ENCODE data around the gene GYS1. TPM values are rescaled to one million over a fixed set of nuclear protein-coding genes. Genes with fewer than 3 reads are reported as not detected.
A peak's percentile ranks its signal among the peaks of the same experiment; 100 is the strongest.
"Not testable (repeated sequence)": the region's sequence is repeated elsewhere in the genome, so short reads cannot be mapped to it uniquely, and the experiment has no call there.

GYS1 gene
- polyA plus RNA-seq, 1 experiment, result 49.7 TPM

GRCh38 chr19:48933382-48933932 lies 59.7 kb downstream of the GYS1 start, which contains the start of gene DHDH:
TSS of gene DHDH (plus strand) at chr19:48933699. CDS start at chr19:48933722, 23 bp downstream.
- CTCF ChIA-PET, result interaction anchor here (1.1 to 1.7 kb wide), 4 partner anchors 9 to 59 kb away, joined by 3 to 5 read pairs (median 4); no protein-coding TSS in a partner anchor
- Histone ChIP-seq H3K36me3 (ENCODE audit: control insufficient read depth, insufficient read depth, low read length) (no peaks in the 10 kb centered on the region), H3K4me3 (ENCODE audit: low read depth, low read length) (peak within 1 kb of the TSS; percentile 43), H3K27me3 (ENCODE audit: control insufficient read depth, insufficient read depth, low read length) (no peaks in the 10 kb centered on the region)
- no peak for DNase-seq (ENCODE audit: low read depth)
- POLR2A ChIA-PET, result no interaction called here
- no peak for TF ChIP-seq CTCF (IDR thresholded peaks at IDR 0.05; ENCODE audit: insufficient read depth, low read depth, low read length)

GRCh38 chr19:48928164-48929025 lies 64.7 kb downstream of the GYS1 start:
- no peak for TF ChIP-seq CTCF (IDR thresholded peaks at IDR 0.05; ENCODE audit: insufficient read depth, low read depth, low read length)
- no peak for DNase-seq (ENCODE audit: low read depth)
- CTCF ChIA-PET, result no interaction called here

GRCh38 chr19:48927692-48928091 lies 65.4 kb downstream of the GYS1 start:
- POLR2A ChIA-PET; H3K27me3 ChIP-seq (ENCODE audit: control insufficient read depth, insufficient read depth, low read length); H3K4me3 ChIP-seq (ENCODE audit: low read depth, low read length); CTCF ChIA-PET; H3K36me3 ChIP-seq (ENCODE audit: control insufficient read depth, insufficient read depth, low read length); DNase-seq (ENCODE audit: low read depth): not testable (repeated sequence)

More at GRCh38 chr19:48928164-48929025, 64.7 kb downstream of the GYS1 start:
- POLR2A ChIA-PET, result no interaction called here
- no peaks in the 10 kb centered on the region for H3K36me3 ChIP-seq (ENCODE audit: control insufficient read depth, insufficient read depth, low read length)
- H3K4me3 ChIP-seq (ENCODE audit: low read depth, low read length), result no peak overlapping the region
- H3K27me3 ChIP-seq (ENCODE audit: control insufficient read depth, insufficient read depth, low read length), result no peaks in the 10 kb centered on the region

GRCh38 chr19:48926909-48927308 lies 66.2 kb downstream of the GYS1 start:
- no peak for TF ChIP-seq CTCF (IDR thresholded peaks at IDR 0.05; ENCODE audit: insufficient read depth, low read depth, low read length)
- no peaks in the 10 kb centered on the region for H3K27me3 ChIP-seq (ENCODE audit: control insufficient read depth, insufficient read depth, low read length)
- no peak overlapping the region for H3K4me3 ChIP-seq (ENCODE audit: low read depth, low read length)
- DNase-seq (ENCODE audit: low read depth), result peak; percentile 87
- H3K36me3 ChIP-seq (ENCODE audit: control insufficient read depth, insufficient read depth, low read length), result peaks cover 3% of the 10 kb centered on the region; the same call in 1 of the 2 replicates
- ChIA-PET POLR2A (no interaction called here), CTCF (no interaction called here)

GRCh38 chr19:48925890-48926289 lies 67.2 kb downstream of the GYS1 start:
- POLR2A ChIA-PET; H3K4me3 ChIP-seq (ENCODE audit: low read depth, low read length); H3K27me3 ChIP-seq (ENCODE audit: control insufficient read depth, insufficient read depth, low read length); DNase-seq (ENCODE audit: low read depth); H3K36me3 ChIP-seq (ENCODE audit: control insufficient read depth, insufficient read depth, low read length): not testable (repeated sequence)
- CTCF ChIA-PET, result interaction anchor here (1.3 kb wide), 1 partner anchor 67 kb away, joined by 4 read pairs; the partner anchor contains the start of genes GYS1 and RUVBL2

- no peak overlapping the region for H3K4me3 ChIP-seq (ENCODE audit: low read depth, low read length)
- ChIA-PET CTCF (interaction anchor here (0.9 to 1.3 kb wide), 2 partner anchors 29 to 68 kb away, joined by 4 read pairs; partner anchors contain the start of genes GYS1 and RUVBL2), POLR2A (interaction anchor here (0.6 kb wide), 3 partner anchors 9 to 27 kb away, joined by 3 to 8 read pairs (median 4); no protein-coding TSS in a partner anchor)
- peak; percentile 69 for DNase-seq (ENCODE audit: low read depth)
- no peaks in the 10 kb centered on the region for H3K27me3 ChIP-seq (ENCODE audit: control insufficient read depth, insufficient read depth, low read length)
- TF ChIP-seq CTCF (IDR thresholded peaks at IDR 0.05; ENCODE audit: insufficient read depth, low read depth, low read length), result no peak
- H3K36me3 ChIP-seq (ENCODE audit: control insufficient read depth, insufficient read depth, low read length), result peaks cover 8% of the 10 kb centered on the region; the same call in 1 of the 2 replicates
Measured at GRCh38 chr19:48925240-48925843, 67.8 kb downstream of the GYS1 start.

Measured in BJ (cell line).